ENCODE measurements around the gene GRAMD2B.

Gene GRAMD2B

DNA sequence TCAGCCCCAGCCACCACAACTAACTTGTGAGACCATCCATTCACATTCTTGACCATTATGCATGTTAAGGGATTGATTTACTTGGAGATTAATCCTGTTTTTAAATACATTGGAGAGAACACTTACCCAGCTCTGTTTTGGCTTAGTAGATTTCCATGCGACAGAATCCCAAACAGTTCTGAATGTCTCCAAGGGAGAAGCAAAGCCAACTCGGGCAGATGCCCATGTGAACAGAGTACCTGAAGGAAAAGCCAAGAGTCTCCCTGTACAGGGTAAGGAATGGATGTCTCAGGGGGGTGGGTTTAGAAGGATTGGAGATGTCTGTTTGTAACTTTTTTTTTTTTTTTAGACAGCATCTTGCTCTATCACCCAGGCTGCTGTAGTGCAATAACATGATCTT, 61.0 kb downstream of the GRAMD2B start:
- H3K9me3 ChIP-seq (ENCODE audit: control insufficient read depth, insufficient read depth, low read length) = no peaks in the 10 kb centered on the region

DNA sequence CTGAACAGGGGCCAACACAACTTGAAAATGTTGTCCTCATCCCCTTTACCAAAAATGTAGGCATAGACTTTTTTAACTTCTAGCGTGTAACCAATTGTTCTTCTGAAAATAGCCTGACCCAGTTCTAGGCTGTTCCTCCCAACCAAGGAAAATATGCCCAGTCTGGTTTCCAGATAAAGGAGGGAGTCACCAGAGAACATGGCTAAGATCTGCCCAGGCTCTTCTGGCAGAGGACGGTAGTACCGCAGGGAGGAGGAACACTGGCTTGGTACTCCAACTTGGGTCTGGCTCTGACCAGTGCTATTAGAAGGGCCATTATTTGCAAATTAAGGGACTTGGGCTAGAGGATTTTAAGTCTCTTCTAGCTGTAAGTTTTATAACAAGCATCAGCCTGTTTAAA, 63.1 kb downstream of the GRAMD2B start:
- Histone ChIP-seq H3K9ac (ENCODE audit: low read depth, low read length) (no peak overlapping the region), H3K4me1 (ENCODE audit: control insufficient read depth, insufficient read depth, low read length) (peaks cover 9% of the 10 kb centered on the region), H3K27me3 (ENCODE audit: control insufficient read depth, insufficient read depth, low read length) (no peaks in the 10 kb centered on the region), H3K36me3 (ENCODE audit: control insufficient read depth, insufficient read depth, low read length) (peaks cover 8% of the 10 kb centered on the region), H3K9me3 (ENCODE audit: control insufficient read depth, insufficient read depth, low read length) (no peaks in the 10 kb centered on the region), H3K4me3 (ENCODE audit: low read depth, low read length) (no peak overlapping the region)

More for the DNA sequence above, 61.0 kb downstream of the GRAMD2B start:
- Histone ChIP-seq H3K36me3 (ENCODE audit: control insufficient read depth, insufficient read depth, low read length) (peaks cover 8% of the 10 kb centered on the region), H3K4me3 (ENCODE audit: low read depth, low read length) (no peak overlapping the region), H3K27me3 (ENCODE audit: control insufficient read depth, insufficient read depth, low read length) (no peaks in the 10 kb centered on the region), H3K9ac (ENCODE audit: low read depth, low read length) (no peak overlapping the region), H3K4me1 (ENCODE audit: control insufficient read depth, insufficient read depth, low read length) (no peaks in the 10 kb centered on the region)

DNA sequence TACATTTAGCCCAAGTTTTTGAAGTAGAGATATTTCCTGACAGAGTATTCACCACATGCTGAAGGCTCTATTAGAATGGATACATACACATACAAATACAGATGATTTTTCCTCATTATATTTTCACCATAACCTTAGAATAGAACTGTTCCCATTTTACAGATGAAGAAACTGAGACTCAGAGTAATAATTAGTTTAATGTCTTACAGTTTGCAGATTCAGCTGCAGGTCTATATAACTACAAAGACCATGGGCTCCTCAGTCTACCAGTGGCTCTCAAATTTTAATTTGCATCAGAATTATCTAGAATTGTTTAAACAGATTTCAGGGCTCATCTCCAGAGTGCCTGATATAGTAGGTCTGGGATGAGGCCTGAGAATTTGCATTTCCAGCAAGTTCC, 64.4 kb downstream of the GRAMD2B start:
- Histone ChIP-seq H3K9me3 (ENCODE audit: control insufficient read depth, insufficient read depth, low read length) (no peaks in the 10 kb centered on the region), H3K4me3 (ENCODE audit: low read depth, low read length) (no peak overlapping the region), H3K36me3 (ENCODE audit: control insufficient read depth, insufficient read depth, low read length) (peaks cover 8% of the 10 kb centered on the region), H3K27me3 (ENCODE audit: control insufficient read depth, insufficient read depth, low read length) (no peaks in the 10 kb centered on the region), H3K4me1 (ENCODE audit: control insufficient read depth, insufficient read depth, low read length) (peaks cover 9% of the 10 kb centered on the region), H3K9ac (ENCODE audit: low read depth, low read length) (no peak overlapping the region)

DNA sequence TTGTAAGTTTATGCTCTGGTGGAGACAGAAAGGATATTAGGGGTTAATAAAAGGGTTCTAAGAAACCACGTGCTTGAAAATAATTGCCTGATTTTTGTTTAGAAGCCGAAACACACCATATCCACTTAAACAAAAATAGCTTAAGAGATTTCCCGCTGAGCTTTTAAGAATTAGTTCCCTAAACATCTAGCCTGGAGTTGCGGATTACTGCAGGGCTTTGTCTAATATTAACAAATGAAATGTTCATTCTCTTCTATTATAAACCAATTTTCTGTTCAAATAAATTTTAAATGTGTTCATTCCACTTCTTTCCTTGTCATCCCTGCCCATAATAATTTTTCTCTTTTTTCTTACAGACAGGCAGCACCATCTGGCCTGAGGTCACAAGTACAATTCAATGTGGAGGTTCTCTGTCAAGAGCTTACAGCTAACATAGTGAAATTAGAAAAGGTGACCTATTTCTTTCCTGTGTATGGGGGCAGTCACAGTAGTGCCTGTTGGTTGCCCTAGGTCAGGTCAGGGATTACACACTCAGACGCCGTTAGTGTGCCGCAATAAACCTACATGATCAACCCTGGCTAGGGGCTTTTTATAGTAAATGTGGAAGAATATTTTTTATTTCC, 65.3 kb downstream of the GRAMD2B start:
- no peak overlapping the region for H3K9ac ChIP-seq (ENCODE audit: low read depth, low read length)
- peaks cover 9% of the 10 kb centered on the region for H3K4me1 ChIP-seq (ENCODE audit: control insufficient read depth, insufficient read depth, low read length)
- H3K4me3 ChIP-seq (ENCODE audit: low read depth, low read length) = no peak overlapping the region
- H3K27me3 ChIP-seq (ENCODE audit: control insufficient read depth, insufficient read depth, low read length) = no peaks in the 10 kb centered on the region
- H3K36me3 ChIP-seq (ENCODE audit: control insufficient read depth, insufficient read depth, low read length) = peaks cover 8% of the 10 kb centered on the region
- H3K9me3 ChIP-seq (ENCODE audit: control insufficient read depth, insufficient read depth, low read length) = no peaks in the 10 kb centered on the region

DNA sequence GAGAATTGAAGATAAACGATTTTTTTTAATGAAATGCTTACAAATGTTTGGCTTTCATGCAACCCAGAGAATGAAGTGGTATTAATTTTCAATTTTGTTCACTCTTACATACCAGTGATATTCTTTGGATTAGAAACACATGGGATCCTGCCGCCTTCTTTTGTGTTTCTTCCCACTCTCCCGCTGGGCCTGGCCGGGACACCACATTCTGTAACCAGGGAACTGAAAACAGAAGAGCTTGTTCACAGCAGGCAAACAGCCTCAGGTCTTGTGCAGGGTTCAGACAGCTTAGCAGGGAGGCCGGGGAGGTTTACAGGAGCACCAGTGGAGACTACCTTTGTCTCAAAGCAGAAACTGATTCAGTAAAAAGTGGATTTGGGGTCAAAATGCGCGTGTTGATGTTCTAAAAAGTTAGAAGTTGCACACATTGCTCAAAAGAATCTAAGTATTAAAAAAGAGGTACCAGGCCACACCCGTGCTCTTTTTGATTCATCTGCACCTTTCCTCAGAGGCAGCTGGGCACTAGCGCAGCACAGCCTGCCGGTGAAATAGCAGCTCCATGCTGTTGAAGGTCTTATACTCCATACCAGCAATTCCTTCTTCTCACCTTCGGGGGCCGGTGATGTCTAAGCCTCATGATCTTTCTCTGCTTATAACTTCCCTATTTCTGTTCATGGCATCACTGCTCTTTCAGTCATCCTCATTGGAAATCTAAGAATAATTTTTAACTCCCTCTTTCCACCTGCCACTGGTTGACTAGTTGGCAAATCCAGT, 67.1 kb downstream of the GRAMD2B start:
- peaks cover 8% of the 10 kb centered on the region for H3K36me3 ChIP-seq (ENCODE audit: control insufficient read depth, insufficient read depth, low read length)
- H3K27me3 ChIP-seq (ENCODE audit: control insufficient read depth, insufficient read depth, low read length) = no peaks in the 10 kb centered on the region
- H3K9ac ChIP-seq (ENCODE audit: low read depth, low read length) = no peak overlapping the region
- H3K4me1 ChIP-seq (ENCODE audit: control insufficient read depth, insufficient read depth, low read length) = peaks cover 9% of the 10 kb centered on the region
- H3K4me3 ChIP-seq (ENCODE audit: low read depth, low read length) = no peak overlapping the region
- H3K9me3 ChIP-seq (ENCODE audit: control insufficient read depth, insufficient read depth, low read length) = no peaks in the 10 kb centered on the region

DNA sequence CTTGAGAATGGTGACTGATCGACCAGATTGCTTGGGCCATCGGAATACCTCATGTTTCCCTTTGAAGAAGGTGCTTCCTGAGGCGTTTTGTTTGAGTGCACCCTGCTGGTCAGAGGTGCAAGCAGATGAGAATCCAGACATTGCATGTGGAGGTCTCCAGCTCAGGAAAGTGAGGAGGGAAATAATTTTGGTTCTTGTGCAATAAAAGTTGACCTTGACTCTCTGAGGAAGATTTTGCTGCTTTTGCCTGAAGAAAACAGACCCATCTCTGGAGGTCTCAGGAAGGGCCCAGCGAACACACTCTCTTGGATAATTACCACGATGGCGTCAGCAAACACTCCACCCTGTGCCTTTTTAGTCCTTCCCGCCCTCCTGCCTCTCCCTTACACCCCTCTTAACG, 69.7 kb downstream of the GRAMD2B start:
- Histone ChIP-seq H3K36me3 (ENCODE audit: control insufficient read depth, insufficient read depth, low read length) (no peaks in the 10 kb centered on the region), H3K9ac (ENCODE audit: low read depth, low read length) (no peak overlapping the region)

DNA sequence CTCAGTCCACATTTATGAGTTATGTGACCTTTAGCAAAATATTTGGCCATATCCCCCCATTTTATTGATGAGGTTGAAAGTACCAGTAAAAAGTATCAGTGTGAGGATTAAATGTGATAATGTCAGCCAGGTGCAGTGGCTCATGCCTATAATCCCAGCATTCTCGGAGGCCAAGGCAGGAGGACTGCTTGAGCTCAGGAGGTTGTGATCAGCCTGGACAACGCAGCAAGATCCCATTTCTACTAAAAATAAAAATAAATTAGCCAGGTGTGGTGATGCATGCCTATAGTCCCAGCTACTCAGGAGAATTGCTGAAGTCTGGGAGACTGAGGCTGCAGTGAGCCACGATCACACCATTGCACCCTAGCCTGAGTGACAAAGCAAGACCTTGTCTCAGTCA, 71.2 kb downstream of the GRAMD2B start:
- Histone ChIP-seq H3K9me3 (ENCODE audit: control insufficient read depth, insufficient read depth, low read length) (no peaks in the 10 kb centered on the region), H3K36me3 (ENCODE audit: control insufficient read depth, insufficient read depth, low read length) (no peaks in the 10 kb centered on the region), H3K9ac (ENCODE audit: low read depth, low read length) (no peak overlapping the region), H3K4me1 (ENCODE audit: control insufficient read depth, insufficient read depth, low read length) (peaks cover 9% of the 10 kb centered on the region), H3K27me3 (ENCODE audit: control insufficient read depth, insufficient read depth, low read length) (no peaks in the 10 kb centered on the region), H3K4me3 (ENCODE audit: low read depth, low read length) (no peak overlapping the region)

More for the DNA sequence above, 69.7 kb downstream of the GRAMD2B start:
- no peaks in the 10 kb centered on the region for H3K9me3 ChIP-seq (ENCODE audit: control insufficient read depth, insufficient read depth, low read length)
- H3K4me3 ChIP-seq (ENCODE audit: low read depth, low read length) = no peak overlapping the region
- H3K4me1 ChIP-seq (ENCODE audit: control insufficient read depth, insufficient read depth, low read length) = peaks cover 9% of the 10 kb centered on the region
- H3K27me3 ChIP-seq (ENCODE audit: control insufficient read depth, insufficient read depth, low read length) = no peaks in the 10 kb centered on the region

DNA sequence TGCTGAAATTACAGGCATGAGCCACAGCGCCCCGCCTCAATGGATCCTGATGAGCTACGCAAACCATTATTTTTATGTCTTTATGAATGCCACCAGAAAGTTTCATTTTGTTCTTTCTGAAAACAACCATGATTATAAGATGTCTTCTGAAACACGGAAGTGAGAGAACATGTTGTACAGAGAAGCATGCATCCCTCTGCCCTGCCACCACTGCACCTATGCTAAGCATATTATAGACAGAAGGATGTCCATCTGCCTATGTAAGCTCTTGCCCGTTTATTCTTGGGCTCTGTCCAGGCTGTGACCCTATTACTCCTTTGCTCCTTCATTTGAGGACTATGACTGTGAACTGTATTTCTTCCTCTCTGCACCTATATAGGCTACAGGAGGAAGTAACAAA, 74.3 kb downstream of the GRAMD2B start:
- Histone ChIP-seq H3K9ac (ENCODE audit: low read depth, low read length) (no peak overlapping the region), H3K9me3 (ENCODE audit: control insufficient read depth, insufficient read depth, low read length) (no peaks in the 10 kb centered on the region), H3K36me3 (ENCODE audit: control insufficient read depth, insufficient read depth, low read length) (no peaks in the 10 kb centered on the region), H3K4me1 (ENCODE audit: control insufficient read depth, insufficient read depth, low read length) (no peaks in the 10 kb centered on the region), H3K27me3 (ENCODE audit: control insufficient read depth, insufficient read depth, low read length) (no peaks in the 10 kb centered on the region), H3K4me3 (ENCODE audit: low read depth, low read length) (no peak overlapping the region)

DNA sequence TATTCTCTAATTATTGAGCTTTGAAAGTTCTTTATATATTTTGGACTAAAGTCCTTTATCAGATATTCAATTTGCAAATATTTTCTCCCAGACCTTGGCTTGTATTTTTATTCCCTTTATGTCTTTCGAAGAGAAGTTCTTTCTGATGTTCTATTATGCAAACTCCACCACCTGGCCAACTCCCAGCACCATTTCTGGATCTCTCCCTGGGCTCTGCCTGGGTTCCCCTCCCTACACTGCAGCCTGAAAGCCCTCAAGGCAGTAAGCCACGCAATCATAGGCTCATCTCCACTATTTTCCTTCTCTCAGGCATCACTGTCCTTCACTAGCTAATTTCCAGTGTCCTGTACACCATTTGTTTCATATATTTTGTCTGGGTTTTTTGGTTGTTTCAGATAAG, 76.1 kb downstream of the GRAMD2B start:
- H3K4me1 ChIP-seq (ENCODE audit: control insufficient read depth, insufficient read depth, low read length) = no peaks in the 10 kb centered on the region
- no peaks in the 10 kb centered on the region for H3K36me3 ChIP-seq (ENCODE audit: control insufficient read depth, insufficient read depth, low read length)
- no peaks in the 10 kb centered on the region for H3K27me3 ChIP-seq (ENCODE audit: control insufficient read depth, insufficient read depth, low read length)
- H3K9me3 ChIP-seq (ENCODE audit: control insufficient read depth, insufficient read depth, low read length) = no peaks in the 10 kb centered on the region
- no peak overlapping the region for H3K4me3 ChIP-seq (ENCODE audit: low read depth, low read length)
- H3K9ac ChIP-seq (ENCODE audit: low read depth, low read length) = no peak overlapping the region

DNA sequence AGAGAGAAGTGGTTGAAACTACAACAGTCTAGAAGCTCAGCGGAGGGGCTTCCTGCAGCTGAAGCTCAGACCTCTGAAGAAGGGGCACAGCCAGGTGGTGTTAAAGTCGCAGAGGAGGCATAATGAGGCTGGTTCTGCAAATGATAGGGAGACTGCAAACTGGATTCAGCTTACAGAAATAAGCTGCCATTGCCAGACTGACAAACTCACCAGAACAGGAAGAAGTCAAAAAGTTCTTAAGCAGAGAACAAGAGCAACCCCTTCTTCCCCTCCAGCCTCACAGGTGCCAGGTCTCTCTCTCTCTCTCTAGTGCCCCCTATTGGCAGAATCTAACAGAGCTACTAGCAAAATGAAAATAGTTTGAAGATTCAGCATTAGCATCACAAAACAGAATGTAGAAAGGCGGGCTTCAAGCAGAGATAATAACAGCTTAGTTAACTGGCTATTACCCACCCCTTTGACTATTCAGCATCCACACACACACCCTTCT, 76.7 kb downstream of the GRAMD2B start:
- no peak overlapping the region for H3K9ac ChIP-seq (ENCODE audit: low read depth, low read length)

DNA sequence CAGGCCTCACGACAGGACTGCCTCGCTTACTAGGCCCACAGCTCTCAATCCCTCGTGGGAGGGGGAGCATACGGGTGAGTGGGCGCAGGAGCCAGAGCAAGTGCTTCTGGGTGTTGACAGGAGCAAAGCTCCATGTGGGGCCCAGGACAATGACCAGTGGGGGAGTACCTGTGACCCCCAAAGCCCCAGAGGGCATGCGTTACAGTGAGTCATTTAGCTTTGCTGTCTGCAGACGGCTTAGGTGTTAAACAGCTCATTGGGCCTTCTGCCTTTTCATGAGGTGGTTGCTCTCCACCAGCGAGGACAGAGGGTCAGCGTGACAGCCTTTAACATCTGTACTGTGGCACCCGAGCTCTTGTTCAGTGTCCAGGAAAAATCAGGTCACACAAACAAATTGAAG, 78.2 kb downstream of the GRAMD2B start:
- Histone ChIP-seq H3K27me3 (ENCODE audit: control insufficient read depth, insufficient read depth, low read length) (no peaks in the 10 kb centered on the region), H3K9ac (ENCODE audit: low read depth, low read length) (no peak overlapping the region), H3K36me3 (ENCODE audit: control insufficient read depth, insufficient read depth, low read length) (no peaks in the 10 kb centered on the region)

More for the DNA sequence above, 76.7 kb downstream of the GRAMD2B start:
- Histone ChIP-seq H3K4me1 (ENCODE audit: control insufficient read depth, insufficient read depth, low read length) (no peaks in the 10 kb centered on the region), H3K4me3 (ENCODE audit: low read depth, low read length) (no peak overlapping the region), H3K9me3 (ENCODE audit: control insufficient read depth, insufficient read depth, low read length) (no peaks in the 10 kb centered on the region), H3K36me3 (ENCODE audit: control insufficient read depth, insufficient read depth, low read length) (no peaks in the 10 kb centered on the region), H3K27me3 (ENCODE audit: control insufficient read depth, insufficient read depth, low read length) (no peaks in the 10 kb centered on the region)

DNA sequence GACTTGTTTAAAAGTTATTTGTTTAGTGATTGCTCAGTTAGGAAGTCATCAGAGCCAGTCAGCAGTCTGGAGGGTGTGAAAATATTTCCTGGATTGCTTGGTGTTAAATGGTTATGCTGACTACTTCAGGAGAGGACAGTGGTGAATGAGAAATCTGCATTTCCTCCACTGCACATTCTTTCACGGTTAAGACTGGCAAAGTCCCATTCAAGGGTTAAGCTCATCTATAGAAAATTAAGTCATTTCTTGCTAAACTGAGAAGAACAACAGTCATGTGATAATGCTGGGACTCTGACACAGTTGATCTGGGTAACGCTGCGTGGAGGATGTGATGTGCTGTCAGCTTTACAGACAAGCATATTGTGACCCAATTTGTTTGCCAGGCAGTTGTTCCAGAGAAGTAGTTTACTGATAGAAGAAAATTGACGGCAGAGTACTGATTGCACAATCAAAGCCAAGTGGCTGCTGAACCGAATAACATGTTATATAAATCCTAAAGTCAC, 80.4 kb downstream of the GRAMD2B start:
- Histone ChIP-seq H3K27me3 (ENCODE audit: control insufficient read depth, insufficient read depth, low read length) (no peaks in the 10 kb centered on the region), H3K4me1 (ENCODE audit: control insufficient read depth, insufficient read depth, low read length) (no peaks in the 10 kb centered on the region), H3K9ac (ENCODE audit: low read depth, low read length) (no peak overlapping the region), H3K36me3 (ENCODE audit: control insufficient read depth, insufficient read depth, low read length) (no peaks in the 10 kb centered on the region), H3K4me3 (ENCODE audit: low read depth, low read length) (no peak overlapping the region), H3K9me3 (ENCODE audit: control insufficient read depth, insufficient read depth, low read length) (no peaks in the 10 kb centered on the region)

More for the DNA sequence above, 78.2 kb downstream of the GRAMD2B start:
- no peak overlapping the region for H3K4me3 ChIP-seq (ENCODE audit: low read depth, low read length)
- H3K4me1 ChIP-seq (ENCODE audit: control insufficient read depth, insufficient read depth, low read length) = no peaks in the 10 kb centered on the region
- H3K9me3 ChIP-seq (ENCODE audit: control insufficient read depth, insufficient read depth, low read length) = no peaks in the 10 kb centered on the region

Measured in iPS-15b (cell line).